Breast epithelium (tissue), 3 donors: ENCODE results near the gene UTS2R.

Experiments
- CTCF ChIP-seq, 3 donors: fragments of 450-650 bp; IDR thresholded peaks; one replicate each; pipeline ENCODE4 v1.5.1; 2016 to 2017; ENCODE audit warnings: antibody characterized with exemption in 3 of 3, mild to moderate bottlenecking in 3 of 3, moderate library complexity in 3 of 3
- POLR2A ChIP-seq: fragments of 450-650 bp; IDR thresholded peaks from one replicate; pipeline ENCODE4 v1.6.1; 2016; ENCODE audit warnings: antibody characterized with exemption, mild to moderate bottlenecking, moderate library complexity
- POLR2AphosphoS5 ChIP-seq, 3 donors: sonication (generic); formaldehyde crosslinking; IDR thresholded peaks; one replicate each; pipeline ENCODE4 v1.6.1; 2017; ENCODE audit warnings: antibody characterized with exemption in 3 of 3

- TF ChIP-seq CTCF (IDR thresholded peaks at IDR 0.05) (no peak), POLR2AphosphoS5 (IDR thresholded peaks at IDR 0.05) (no peak), POLR2A (no peak)
Measured at GRCh38 chr17:82410014-82410716, 38.6 kb downstream of the UTS2R start.
